WTC11 (cell line): ENCODE data around the gene RGS6. TPM values are rescaled to one million over a fixed set of nuclear protein-coding genes. Genes with fewer than 3 reads are reported as not detected.

Experiments used
- ATAC-seq: fragments of 200-7000 bp; cut with Tn5 transposase; 2 replicates; pipeline ENCODE4 v1.10.0; 2021; ENCODE audit warnings: mild to moderate bottlenecking, moderate library complexity
- CTCF ChIA-PET: fragments of 300-600 bp; sonication (Branson Sonifier 250); formaldehyde crosslinking; loops from one replicate; lab custom pipeline; 2021; ENCODE audit warnings: antibody characterized with exemption; lab: Charles Lee
- POLR2A ChIA-PET: fragments of 350-600 bp; sonication (Branson Sonifier 250); formaldehyde crosslinking; loops from one replicate; lab custom pipeline; 2021; ENCODE audit warnings: antibody characterized with exemption; lab: Charles Lee
- DNase-seq: peaks from one replicate; pipeline ENCODE4 v3.0.0; 2021; ENCODE audit warnings: low spot score
- H3K27ac Mint-ChIP-seq: 2 replicates; pipeline ENCODE4 v1.8.0; 2021; ENCODE audit warnings: mixed read lengths
- H3K27me3 Mint-ChIP-seq: 2 replicates; pipeline ENCODE4 v1.8.0; 2021; ENCODE audit warnings: low read depth, mild to moderate bottlenecking, moderate library complexity, mixed read lengths
- H3K36me3 Mint-ChIP-seq: 2 replicates; pipeline ENCODE4 v1.8.0; 2021; ENCODE audit warnings: mixed read lengths
- H3K4me1 Mint-ChIP-seq: 2 replicates; pipeline ENCODE4 v1.8.0; 2022; ENCODE audit warnings: mixed read lengths
- H3K4me3 Mint-ChIP-seq: 2 replicates; pipeline ENCODE4 v1.8.0; 2021; ENCODE audit warnings: mild to moderate bottlenecking, moderate library complexity, mixed read lengths
- H3K9me3 Mint-ChIP-seq: 2 replicates; pipeline ENCODE4 v1.8.0; 2021; ENCODE audit warnings: mixed read lengths
- EMX1 ChIP-seq: fragments of 250-450 bp; sonication (Bioruptor Pico); IDR thresholded peaks from 2 replicates; pipeline ENCODE4 v1.8.0; 2021; ENCODE audit warnings: mild to moderate bottlenecking
- ETV6 ChIP-seq: sonication (generic); formaldehyde crosslinking; IDR thresholded peaks from 2 replicates; pipeline ENCODE4 v1.8.1; 2022; ENCODE audit warnings: mild to moderate bottlenecking, missing genetic modification reagents
- FOXK1 ChIP-seq: sonication (generic); formaldehyde crosslinking; IDR thresholded peaks from 2 replicates; pipeline ENCODE4 v1.8.0; 2022; ENCODE audit warnings: mild to moderate bottlenecking, moderate library complexity, missing genetic modification reagents
- GABPB1 ChIP-seq: sonication (generic); formaldehyde crosslinking; IDR thresholded peaks from 2 replicates; pipeline ENCODE4 v1.8.1; 2023; ENCODE audit warnings: mild to moderate bottlenecking, missing genetic modification reagents
- IRF2 ChIP-seq: sonication (generic); formaldehyde crosslinking; IDR thresholded peaks from 2 replicates; pipeline ENCODE4 v1.8.0; 2022; ENCODE audit warnings: low read depth, missing genetic modification reagents, borderline replicate concordance
- NFYB ChIP-seq: sonication (generic); formaldehyde crosslinking; conservative IDR thresholded peaks from 2 replicates; pipeline ENCODE4 v1.8.0; 2022; ENCODE audit warnings: low read depth, missing genetic modification reagents
- NR2C2 ChIP-seq: sonication (generic); formaldehyde crosslinking; IDR thresholded peaks from 2 replicates; pipeline ENCODE4 v1.8.0; 2022; ENCODE audit warnings: mild to moderate bottlenecking, missing genetic modification reagents
- PRRX2 ChIP-seq: fragments of 250-450 bp; sonication (Bioruptor Pico); IDR thresholded peaks from 2 replicates; pipeline ENCODE4 v1.8.0; 2021; ENCODE audit warnings: mild to moderate bottlenecking
- ZNF121 ChIP-seq: sonication (generic); formaldehyde crosslinking; IDR thresholded peaks from 2 replicates; pipeline ENCODE4 v1.8.0; 2023; ENCODE audit warnings: missing genetic modification reagents
- ZNF138 ChIP-seq: sonication (generic); formaldehyde crosslinking; conservative IDR thresholded peaks from 2 replicates; pipeline ENCODE4 v1.8.1; 2022; ENCODE audit warnings: mild to moderate bottlenecking, moderate library complexity, missing genetic modification reagents
- ZNF263 ChIP-seq: sonication (generic); formaldehyde crosslinking; IDR thresholded peaks from 2 replicates; pipeline ENCODE4 v1.8.1; 2022; ENCODE audit warnings: low read depth, mild to moderate bottlenecking, moderate library complexity, missing genetic modification reagents
- ZNF317 ChIP-seq: sonication (generic); formaldehyde crosslinking; IDR thresholded peaks from 2 replicates; pipeline ENCODE4 v1.8.1; 2023; ENCODE audit warnings: low read depth, mild to moderate bottlenecking, moderate library complexity, missing genetic modification reagents, borderline replicate concordance
- ZNF396 ChIP-seq: fragments of 250-450 bp; sonication (Bioruptor Pico); IDR thresholded peaks from 2 replicates; pipeline ENCODE4 v1.8.0; 2021; ENCODE audit warnings: mild to moderate bottlenecking, moderate library complexity, borderline replicate concordance
- total RNA-seq: library from RNA; stranded (reverse); gene quantifications from 3 replicates; pipeline ENCODE4 v1.2.3, GENCODE V29; 2021
- TF ChIP-seq, protein P1 (sequence below): fragments of 250-450 bp; sonication (Bioruptor Pico); IDR thresholded peaks from 2 replicates; pipeline ENCODE4 v1.9.0; 2021; ENCODE audit warnings: mild to moderate bottlenecking, borderline replicate concordance
- TF ChIP-seq, protein P2 (sequence below): sonication (generic); formaldehyde crosslinking; IDR thresholded peaks from 2 replicates; pipeline ENCODE4 v1.8.0; 2022; ENCODE audit warnings: mild to moderate bottlenecking, missing genetic modification reagents
- TF ChIP-seq, protein P3 (sequence below): sonication (generic); formaldehyde crosslinking; IDR thresholded peaks from 2 replicates; pipeline ENCODE4 v1.8.1; 2023; ENCODE audit warnings: mild to moderate bottlenecking, missing genetic modification reagents, borderline replicate concordance
- TF ChIP-seq, protein P4 (sequence below): sonication (generic); formaldehyde crosslinking; IDR thresholded peaks from 2 replicates; pipeline ENCODE4 v1.8.1; 2023; ENCODE audit warnings: mild to moderate bottlenecking, missing genetic modification reagents
- TF ChIP-seq, protein P5 (sequence below): sonication (generic); formaldehyde crosslinking; IDR thresholded peaks from 2 replicates; pipeline ENCODE4 v1.8.1; 2022; ENCODE audit warnings: low read depth, missing genetic modification reagents, borderline replicate concordance

RGS6 gene
- total RNA-seq, 1 experiment from 2014 or later = 1.0 TPM

DNA sequence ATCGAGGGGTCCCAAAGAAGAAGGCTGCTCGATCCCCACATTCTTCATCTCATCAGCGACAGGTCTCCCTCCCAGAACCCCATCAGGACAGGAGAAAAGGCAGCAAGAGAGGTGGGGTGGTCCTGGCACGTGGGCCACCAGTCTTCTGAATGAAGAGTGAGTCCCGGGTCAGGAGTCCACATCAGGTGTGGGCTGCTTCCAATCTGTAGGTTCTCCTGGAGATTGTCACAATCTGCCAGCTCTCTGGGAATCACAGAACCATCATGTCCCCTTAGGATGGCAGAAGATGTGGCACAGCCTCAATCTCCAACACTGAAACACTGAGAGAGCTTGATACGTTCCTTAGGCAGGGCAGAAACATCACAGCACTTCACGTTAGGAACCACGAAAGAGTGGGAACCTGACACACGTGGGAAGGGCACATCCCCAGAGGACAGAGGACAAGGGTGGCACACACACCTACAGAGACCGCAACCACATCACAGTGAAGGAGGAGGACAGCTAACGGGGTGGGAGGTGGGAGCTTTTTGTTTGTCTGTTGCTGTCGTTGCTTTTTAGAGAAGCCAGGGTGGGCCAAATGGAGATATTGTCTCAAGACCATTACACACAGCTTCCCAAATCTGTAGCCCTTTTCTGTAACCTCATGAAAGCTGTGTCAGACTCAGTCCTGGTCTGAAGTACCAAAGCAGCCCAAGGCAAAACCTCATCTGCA lies 677.1 kb downstream of the RGS6 start:
- DNase-seq (no peak), ATAC-seq (no peak)
- ChIA-PET POLR2A (no interaction called here), CTCF (no interaction called here)
- no peaks in the 10 kb centered on the region for H3K36me3 Mint-ChIP-seq
- TF ChIP-seq ZNF121 (CRISPR knock-in tag) (no peak), ZNF317 (no peak), ZNF263 (no peak), GABPB1 (CRISPR knock-in tag) (no peak), ZNF396 (CRISPR knock-in tag) (no peak)
- TF ChIP-seq, protein P1, sequence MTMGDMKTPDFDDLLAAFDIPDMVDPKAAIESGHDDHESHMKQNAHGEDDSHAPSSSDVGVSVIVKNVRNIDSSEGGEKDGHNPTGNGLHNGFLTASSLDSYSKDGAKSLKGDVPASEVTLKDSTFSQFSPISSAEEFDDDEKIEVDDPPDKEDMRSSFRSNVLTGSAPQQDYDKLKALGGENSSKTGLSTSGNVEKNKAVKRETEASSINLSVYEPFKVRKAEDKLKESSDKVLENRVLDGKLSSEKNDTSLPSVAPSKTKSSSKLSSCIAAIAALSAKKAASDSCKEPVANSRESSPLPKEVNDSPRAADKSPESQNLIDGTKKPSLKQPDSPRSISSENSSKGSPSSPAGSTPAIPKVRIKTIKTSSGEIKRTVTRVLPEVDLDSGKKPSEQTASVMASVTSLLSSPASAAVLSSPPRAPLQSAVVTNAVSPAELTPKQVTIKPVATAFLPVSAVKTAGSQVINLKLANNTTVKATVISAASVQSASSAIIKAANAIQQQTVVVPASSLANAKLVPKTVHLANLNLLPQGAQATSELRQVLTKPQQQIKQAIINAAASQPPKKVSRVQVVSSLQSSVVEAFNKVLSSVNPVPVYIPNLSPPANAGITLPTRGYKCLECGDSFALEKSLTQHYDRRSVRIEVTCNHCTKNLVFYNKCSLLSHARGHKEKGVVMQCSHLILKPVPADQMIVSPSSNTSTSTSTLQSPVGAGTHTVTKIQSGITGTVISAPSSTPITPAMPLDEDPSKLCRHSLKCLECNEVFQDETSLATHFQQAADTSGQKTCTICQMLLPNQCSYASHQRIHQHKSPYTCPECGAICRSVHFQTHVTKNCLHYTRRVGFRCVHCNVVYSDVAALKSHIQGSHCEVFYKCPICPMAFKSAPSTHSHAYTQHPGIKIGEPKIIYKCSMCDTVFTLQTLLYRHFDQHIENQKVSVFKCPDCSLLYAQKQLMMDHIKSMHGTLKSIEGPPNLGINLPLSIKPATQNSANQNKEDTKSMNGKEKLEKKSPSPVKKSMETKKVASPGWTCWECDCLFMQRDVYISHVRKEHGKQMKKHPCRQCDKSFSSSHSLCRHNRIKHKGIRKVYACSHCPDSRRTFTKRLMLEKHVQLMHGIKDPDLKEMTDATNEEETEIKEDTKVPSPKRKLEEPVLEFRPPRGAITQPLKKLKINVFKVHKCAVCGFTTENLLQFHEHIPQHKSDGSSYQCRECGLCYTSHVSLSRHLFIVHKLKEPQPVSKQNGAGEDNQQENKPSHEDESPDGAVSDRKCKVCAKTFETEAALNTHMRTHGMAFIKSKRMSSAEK (CRISPR knock-in tag) = no peak
- TF ChIP-seq, protein P2, sequence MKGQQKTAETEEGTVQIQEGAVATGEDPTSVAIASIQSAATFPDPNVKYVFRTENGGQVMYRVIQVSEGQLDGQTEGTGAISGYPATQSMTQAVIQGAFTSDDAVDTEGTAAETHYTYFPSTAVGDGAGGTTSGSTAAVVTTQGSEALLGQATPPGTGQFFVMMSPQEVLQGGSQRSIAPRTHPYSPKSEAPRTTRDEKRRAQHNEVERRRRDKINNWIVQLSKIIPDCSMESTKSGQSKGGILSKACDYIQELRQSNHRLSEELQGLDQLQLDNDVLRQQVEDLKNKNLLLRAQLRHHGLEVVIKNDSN (CRISPR knock-in tag) = no peak
- no peak overlapping the region for H3K4me3 Mint-ChIP-seq
- H3K27me3 Mint-ChIP-seq = no peaks in the 10 kb centered on the region; the same call in 1 of the 2 replicates
- H3K9me3 Mint-ChIP-seq = peaks cover 8% of the 10 kb centered on the region; the same call in 1 of the 2 replicates
- H3K27ac Mint-ChIP-seq = no peak overlapping the region
- peaks cover 11% of the 10 kb centered on the region for H3K4me1 Mint-ChIP-seq

DNA sequence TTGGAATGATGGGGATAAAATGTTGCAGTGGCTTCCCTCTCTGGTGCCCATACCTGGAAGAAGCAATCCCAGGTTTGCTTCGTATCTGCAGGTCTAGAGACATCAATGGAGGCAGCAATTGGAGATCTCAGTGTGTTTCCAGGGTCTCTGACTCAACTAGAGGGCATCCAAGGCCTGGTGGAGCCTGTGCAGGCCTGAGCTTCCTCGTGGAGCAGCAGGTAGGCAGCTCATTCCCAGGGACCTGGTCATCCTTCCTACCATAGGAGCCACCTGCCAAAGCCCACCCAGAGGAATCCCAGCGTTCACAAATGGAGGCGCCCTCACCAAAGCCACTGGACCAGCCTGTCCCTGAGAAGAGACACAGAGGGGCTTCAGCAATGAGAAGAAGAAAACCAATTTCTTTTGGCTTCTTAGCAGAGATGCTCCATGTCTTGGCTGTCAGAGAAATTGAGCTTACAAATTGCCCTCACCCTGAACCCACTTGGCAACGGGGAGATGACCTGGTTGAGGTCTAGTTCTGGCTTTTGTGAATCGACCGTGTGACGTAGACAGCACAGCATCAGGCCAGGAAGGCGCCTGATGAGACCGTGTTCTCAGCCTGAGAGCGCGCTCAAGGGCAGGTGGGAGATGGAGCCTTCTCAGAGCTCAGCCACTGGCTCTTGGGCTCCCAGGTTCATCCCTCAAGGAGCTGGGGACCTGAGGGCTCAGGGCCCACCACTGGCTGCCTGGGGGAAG lies 678.0 kb downstream of the RGS6 start:
- no peak overlapping the region for H3K4me3 Mint-ChIP-seq
- ChIA-PET POLR2A (no interaction called here), CTCF (no interaction called here)
- no peaks in the 10 kb centered on the region for H3K36me3 Mint-ChIP-seq
- no peak for TF ChIP-seq IRF2 (CRISPR knock-in tag)
- TF ChIP-seq EMX1 (CRISPR knock-in tag) = no peak
- DNase-seq (no peak), ATAC-seq (no peak)
- peaks cover 8% of the 10 kb centered on the region; the same call in 1 of the 2 replicates for H3K9me3 Mint-ChIP-seq
- no peaks in the 10 kb centered on the region; the same call in 1 of the 2 replicates for H3K27me3 Mint-ChIP-seq
- H3K4me1 Mint-ChIP-seq = peaks cover 7% of the 10 kb centered on the region
- no peak overlapping the region for H3K27ac Mint-ChIP-seq

DNA sequence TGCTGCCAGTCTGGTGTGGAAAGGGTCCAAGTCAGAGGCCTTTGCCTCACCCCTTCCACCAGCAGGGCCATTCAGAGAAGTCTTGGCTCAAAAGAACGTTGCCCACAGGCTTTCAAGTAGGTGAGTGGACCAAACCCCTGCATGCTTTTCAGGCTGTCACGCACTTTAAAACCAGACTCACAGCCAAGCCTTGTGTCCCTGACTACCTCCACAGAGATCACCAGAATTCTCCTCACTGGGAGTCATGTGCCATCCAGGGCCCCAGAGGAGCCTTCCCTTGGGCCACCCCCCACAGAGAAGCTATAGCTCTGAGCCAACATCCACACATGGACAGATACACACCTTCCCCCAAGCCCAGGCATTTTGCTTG lies 678.6 kb downstream of the RGS6 start:
- no peak overlapping the region for H3K4me3 Mint-ChIP-seq
- H3K27me3 Mint-ChIP-seq = no peaks in the 10 kb centered on the region; the same call in 1 of the 2 replicates
- H3K9me3 Mint-ChIP-seq = peaks cover 8% of the 10 kb centered on the region; the same call in 1 of the 2 replicates
- ATAC-seq (no peak), DNase-seq (no peak)
- CTCF ChIA-PET = no interaction called here
- no peak overlapping the region for H3K27ac Mint-ChIP-seq
- POLR2A ChIA-PET = no interaction called here
- no peaks in the 10 kb centered on the region for H3K36me3 Mint-ChIP-seq
- peaks cover 10% of the 10 kb centered on the region for H3K4me1 Mint-ChIP-seq
- no peak for TF ChIP-seq PRRX2 (CRISPR knock-in tag)
- no peak for TF ChIP-seq FOXK1 (CRISPR knock-in tag)
- no peak for TF ChIP-seq NR2C2
- TF ChIP-seq, protein P3, sequence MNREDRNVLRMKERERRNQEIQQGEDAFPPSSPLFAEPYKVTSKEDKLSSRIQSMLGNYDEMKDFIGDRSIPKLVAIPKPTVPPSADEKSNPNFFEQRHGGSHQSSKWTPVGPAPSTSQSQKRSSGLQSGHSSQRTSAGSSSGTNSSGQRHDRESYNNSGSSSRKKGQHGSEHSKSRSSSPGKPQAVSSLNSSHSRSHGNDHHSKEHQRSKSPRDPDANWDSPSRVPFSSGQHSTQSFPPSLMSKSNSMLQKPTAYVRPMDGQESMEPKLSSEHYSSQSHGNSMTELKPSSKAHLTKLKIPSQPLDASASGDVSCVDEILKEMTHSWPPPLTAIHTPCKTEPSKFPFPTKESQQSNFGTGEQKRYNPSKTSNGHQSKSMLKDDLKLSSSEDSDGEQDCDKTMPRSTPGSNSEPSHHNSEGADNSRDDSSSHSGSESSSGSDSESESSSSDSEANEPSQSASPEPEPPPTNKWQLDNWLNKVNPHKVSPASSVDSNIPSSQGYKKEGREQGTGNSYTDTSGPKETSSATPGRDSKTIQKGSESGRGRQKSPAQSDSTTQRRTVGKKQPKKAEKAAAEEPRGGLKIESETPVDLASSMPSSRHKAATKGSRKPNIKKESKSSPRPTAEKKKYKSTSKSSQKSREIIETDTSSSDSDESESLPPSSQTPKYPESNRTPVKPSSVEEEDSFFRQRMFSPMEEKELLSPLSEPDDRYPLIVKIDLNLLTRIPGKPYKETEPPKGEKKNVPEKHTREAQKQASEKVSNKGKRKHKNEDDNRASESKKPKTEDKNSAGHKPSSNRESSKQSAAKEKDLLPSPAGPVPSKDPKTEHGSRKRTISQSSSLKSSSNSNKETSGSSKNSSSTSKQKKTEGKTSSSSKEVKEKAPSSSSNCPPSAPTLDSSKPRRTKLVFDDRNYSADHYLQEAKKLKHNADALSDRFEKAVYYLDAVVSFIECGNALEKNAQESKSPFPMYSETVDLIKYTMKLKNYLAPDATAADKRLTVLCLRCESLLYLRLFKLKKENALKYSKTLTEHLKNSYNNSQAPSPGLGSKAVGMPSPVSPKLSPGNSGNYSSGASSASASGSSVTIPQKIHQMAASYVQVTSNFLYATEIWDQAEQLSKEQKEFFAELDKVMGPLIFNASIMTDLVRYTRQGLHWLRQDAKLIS (CRISPR knock-in tag) = no peak
- no peak for TF ChIP-seq NFYB (CRISPR knock-in tag)
- TF ChIP-seq, protein P4, sequence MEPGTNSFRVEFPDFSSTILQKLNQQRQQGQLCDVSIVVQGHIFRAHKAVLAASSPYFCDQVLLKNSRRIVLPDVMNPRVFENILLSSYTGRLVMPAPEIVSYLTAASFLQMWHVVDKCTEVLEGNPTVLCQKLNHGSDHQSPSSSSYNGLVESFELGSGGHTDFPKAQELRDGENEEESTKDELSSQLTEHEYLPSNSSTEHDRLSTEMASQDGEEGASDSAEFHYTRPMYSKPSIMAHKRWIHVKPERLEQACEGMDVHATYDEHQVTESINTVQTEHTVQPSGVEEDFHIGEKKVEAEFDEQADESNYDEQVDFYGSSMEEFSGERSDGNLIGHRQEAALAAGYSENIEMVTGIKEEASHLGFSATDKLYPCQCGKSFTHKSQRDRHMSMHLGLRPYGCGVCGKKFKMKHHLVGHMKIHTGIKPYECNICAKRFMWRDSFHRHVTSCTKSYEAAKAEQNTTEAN (CRISPR knock-in tag) = no peak
- TF ChIP-seq, protein P5, sequence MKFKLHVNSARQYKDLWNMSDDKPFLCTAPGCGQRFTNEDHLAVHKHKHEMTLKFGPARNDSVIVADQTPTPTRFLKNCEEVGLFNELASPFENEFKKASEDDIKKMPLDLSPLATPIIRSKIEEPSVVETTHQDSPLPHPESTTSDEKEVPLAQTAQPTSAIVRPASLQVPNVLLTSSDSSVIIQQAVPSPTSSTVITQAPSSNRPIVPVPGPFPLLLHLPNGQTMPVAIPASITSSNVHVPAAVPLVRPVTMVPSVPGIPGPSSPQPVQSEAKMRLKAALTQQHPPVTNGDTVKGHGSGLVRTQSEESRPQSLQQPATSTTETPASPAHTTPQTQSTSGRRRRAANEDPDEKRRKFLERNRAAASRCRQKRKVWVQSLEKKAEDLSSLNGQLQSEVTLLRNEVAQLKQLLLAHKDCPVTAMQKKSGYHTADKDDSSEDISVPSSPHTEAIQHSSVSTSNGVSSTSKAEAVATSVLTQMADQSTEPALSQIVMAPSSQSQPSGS (CRISPR knock-in tag) = no peak
- no peak for TF ChIP-seq ETV6
- no peak for TF ChIP-seq GABPB1 (CRISPR knock-in tag)
- TF ChIP-seq ZNF138 = no peak
